ENCODE measurements around the gene GALR3.

GRCh38 chr22:37832022-37832857 is 9.1 kb downstream of the GALR3 start:
- TF ChIP-seq POLR2A (IDR thresholded peaks at IDR 0.05): no peak
- TF ChIP-seq, protein P1, sequence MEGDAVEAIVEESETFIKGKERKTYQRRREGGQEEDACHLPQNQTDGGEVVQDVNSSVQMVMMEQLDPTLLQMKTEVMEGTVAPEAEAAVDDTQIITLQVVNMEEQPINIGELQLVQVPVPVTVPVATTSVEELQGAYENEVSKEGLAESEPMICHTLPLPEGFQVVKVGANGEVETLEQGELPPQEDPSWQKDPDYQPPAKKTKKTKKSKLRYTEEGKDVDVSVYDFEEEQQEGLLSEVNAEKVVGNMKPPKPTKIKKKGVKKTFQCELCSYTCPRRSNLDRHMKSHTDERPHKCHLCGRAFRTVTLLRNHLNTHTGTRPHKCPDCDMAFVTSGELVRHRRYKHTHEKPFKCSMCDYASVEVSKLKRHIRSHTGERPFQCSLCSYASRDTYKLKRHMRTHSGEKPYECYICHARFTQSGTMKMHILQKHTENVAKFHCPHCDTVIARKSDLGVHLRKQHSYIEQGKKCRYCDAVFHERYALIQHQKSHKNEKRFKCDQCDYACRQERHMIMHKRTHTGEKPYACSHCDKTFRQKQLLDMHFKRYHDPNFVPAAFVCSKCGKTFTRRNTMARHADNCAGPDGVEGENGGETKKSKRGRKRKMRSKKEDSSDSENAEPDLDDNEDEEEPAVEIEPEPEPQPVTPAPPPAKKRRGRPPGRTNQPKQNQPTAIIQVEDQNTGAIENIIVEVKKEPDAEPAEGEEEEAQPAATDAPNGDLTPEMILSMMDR (IDR thresholded peaks at IDR 0.05): no peak
